CD4-positive, alpha-beta T cell (primary cell): ENCODE data around the gene REX1BD. TPM values are rescaled to one million over a fixed set of nuclear protein-coding genes. Genes with fewer than 3 reads are reported as not detected.
A peak's percentile ranks its signal among the peaks of the same experiment; 100 is the strongest.

Source experiments
- ATAC-seq: fragments of 200-7000 bp; cut with Tn5 transposase; one replicate; pipeline ENCODE4 v1.10.0; 2022; ENCODE audit warnings: mild to moderate bottlenecking; ENCODE audit not compliant: poor library complexity
- CTCF ChIA-PET: fragments of 350-600 bp; sonication (Branson Sonifier 250); formaldehyde crosslinking; loops from one replicate; lab custom pipeline; 2021; ENCODE audit warnings: antibody characterized with exemption, inconsistent platforms; lab: Charles Lee
- POLR2A ChIA-PET: fragments of 350-600 bp; sonication (Branson Sonifier 250); formaldehyde crosslinking; loops from one replicate; lab custom pipeline; 2021; ENCODE audit warnings: antibody characterized with exemption, inconsistent platforms; lab: Charles Lee
- DNase-seq, 14 experiments: peaks; one replicate each; pipeline ENCODE4 v3.0.0-alpha.2; 2013 to 2020; ENCODE audit warnings: mixed read lengths in 2 of 14
- H3K27ac ChIP-seq, 2 donors: one replicate each; pipeline versions ENCODE4 v1.5.1 to v1.7.0; 2013; ENCODE audit warnings: low read length in 2 of 2, low read depth in 1 of 2, mild to moderate bottlenecking in 1 of 2
- H3K27me3 ChIP-seq, 2 experiments: 1 replicate in 1 of 2; 2 replicates in 1 of 2; pipeline versions ENCODE4 v1.6.1 to v1.7.0; 2013; ENCODE audit warnings: low read length in 2 of 2, control low read depth in 1 of 2, mild to moderate bottlenecking in 1 of 2, moderate library complexity in 1 of 2; ENCODE audit not compliant: insufficient read depth in 2 of 2, control insufficient read depth in 1 of 2
- H3K36me3 ChIP-seq: one replicate; pipeline ENCODE4 v1.6.1; 2013; ENCODE audit warnings: low read length, control low read depth; ENCODE audit not compliant: insufficient read depth
- H3K4me1 ChIP-seq: one replicate; pipeline ENCODE4 v1.6.1; 2013; ENCODE audit warnings: low read length, control low read depth; ENCODE audit not compliant: insufficient read depth
- H3K4me3 ChIP-seq: one replicate; pipeline ENCODE4 v1.5.1; 2013; ENCODE audit warnings: mild to moderate bottlenecking, low read length, moderate library complexity
- H3K9me3 ChIP-seq, 2 experiments: 1 replicate in 1 of 2; 2 replicates in 1 of 2; pipeline versions ENCODE4 v1.6.1 to v1.7.0; 2013; ENCODE audit warnings: low read length in 2 of 2, mild to moderate bottlenecking in 2 of 2, control low read depth in 1 of 2, moderate library complexity in 1 of 2; ENCODE audit not compliant: control insufficient read depth in 1 of 2, insufficient read depth in 1 of 2
- H3K27ac Mint-ChIP-seq: one replicate; pipeline ENCODE4 v1.8.0; 2020; ENCODE audit warnings: mixed read lengths
- H3K27me3 Mint-ChIP-seq: one replicate; pipeline ENCODE4 v1.8.0; 2021; ENCODE audit warnings: mixed read lengths
- H3K36me3 Mint-ChIP-seq: one replicate; pipeline ENCODE4 v1.8.0; 2021; ENCODE audit warnings: low read depth, mixed read lengths
- H3K4me1 Mint-ChIP-seq: one replicate; pipeline ENCODE4 v1.8.0; 2021; ENCODE audit warnings: low read depth, mixed read lengths
- H3K4me3 Mint-ChIP-seq: one replicate; pipeline ENCODE4 v1.8.0; 2020; ENCODE audit warnings: mild to moderate bottlenecking, mixed read lengths
- H3K9me3 Mint-ChIP-seq: one replicate; pipeline ENCODE4 v1.8.0; 2020; ENCODE audit warnings: mixed read lengths
- intact Hi-C, 2 experiments: fragments of 100-400 bp; cut with DNase I in 1 of 2; cut with micrococcal nuclease in 1 of 2; formaldehyde crosslinking; loops; one replicate each; pipeline versions ENCODE4 v1.15.1 to v1.9.0; 2023 to 2025; cut with DNase I, micrococcal nuclease
- total RNA-seq, 174 experiments: library from RNA in 2 of 174; stranded (reverse) in 2 of 174; gene quantifications; one replicate each; pipeline ENCODE4 v1.2.3 and lab custom pipeline; 2021 to 2026
- TF ChIP-seq, protein P1 (sequence below): fragments of 200-600 bp; IDR thresholded peaks from one replicate; pipeline ENCODE4 v1.8.0; 2022; ENCODE audit warnings: antibody characterized with exemption, mild to moderate bottlenecking

Gene REX1BD
- total RNA-seq, 2 experiments from 2014 or later, result 88.4 to 88.9 TPM

DNA sequence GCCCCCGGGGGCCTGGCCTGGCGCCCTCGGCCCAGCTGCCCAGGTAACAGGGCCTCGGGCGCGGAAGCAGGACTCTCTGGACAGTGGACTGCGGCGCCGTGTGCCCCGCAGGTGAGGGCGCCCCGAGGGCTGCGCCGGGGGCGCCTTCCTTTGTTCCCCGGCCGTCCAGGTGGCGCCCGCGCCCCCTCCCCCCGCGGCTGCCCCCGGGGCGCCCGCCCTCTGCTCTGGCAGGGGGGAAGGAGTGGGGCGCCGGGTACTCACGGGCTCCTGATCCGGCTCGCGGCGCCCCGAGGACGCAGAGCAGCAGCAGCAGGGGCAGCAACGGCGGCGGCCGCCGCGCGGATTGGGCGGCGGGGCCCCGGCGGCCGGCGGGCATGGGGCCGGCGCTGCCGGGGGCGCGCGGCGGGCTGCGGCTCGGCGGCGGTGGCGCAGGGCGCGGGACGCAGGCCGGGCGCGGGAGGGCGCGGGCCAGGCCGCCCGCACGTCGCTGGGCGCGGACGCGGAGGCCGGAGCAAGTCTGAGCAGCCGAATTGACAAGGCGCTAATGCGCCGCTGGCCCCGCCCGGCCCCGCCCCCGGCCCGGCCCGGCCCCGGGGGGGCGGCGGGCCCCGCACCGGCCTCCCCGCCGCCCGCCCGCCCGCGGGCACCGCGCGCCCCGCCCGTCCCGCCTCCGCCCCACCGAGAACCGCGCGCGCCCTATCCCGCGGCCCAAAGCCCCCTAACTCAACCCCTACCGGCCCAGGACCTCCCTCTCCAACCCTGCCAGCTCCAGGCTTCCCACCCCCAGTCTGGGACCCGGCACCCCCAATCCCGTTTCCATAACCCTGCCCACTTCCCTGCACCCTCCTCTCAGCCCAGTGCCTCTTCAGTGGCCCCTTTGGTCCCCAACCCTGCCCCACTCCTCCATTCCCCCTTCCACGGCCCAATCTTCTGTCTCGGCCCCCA lies 18.0 kb downstream of the REX1BD start, which contains the start of gene CRLF1:
Gene CRLF1, minus strand, starts transcription at position 519 of the 945 bp plus-strand sequence. Its CDS starts 143 bp downstream, at position 376.
- TF ChIP-seq, protein P1, sequence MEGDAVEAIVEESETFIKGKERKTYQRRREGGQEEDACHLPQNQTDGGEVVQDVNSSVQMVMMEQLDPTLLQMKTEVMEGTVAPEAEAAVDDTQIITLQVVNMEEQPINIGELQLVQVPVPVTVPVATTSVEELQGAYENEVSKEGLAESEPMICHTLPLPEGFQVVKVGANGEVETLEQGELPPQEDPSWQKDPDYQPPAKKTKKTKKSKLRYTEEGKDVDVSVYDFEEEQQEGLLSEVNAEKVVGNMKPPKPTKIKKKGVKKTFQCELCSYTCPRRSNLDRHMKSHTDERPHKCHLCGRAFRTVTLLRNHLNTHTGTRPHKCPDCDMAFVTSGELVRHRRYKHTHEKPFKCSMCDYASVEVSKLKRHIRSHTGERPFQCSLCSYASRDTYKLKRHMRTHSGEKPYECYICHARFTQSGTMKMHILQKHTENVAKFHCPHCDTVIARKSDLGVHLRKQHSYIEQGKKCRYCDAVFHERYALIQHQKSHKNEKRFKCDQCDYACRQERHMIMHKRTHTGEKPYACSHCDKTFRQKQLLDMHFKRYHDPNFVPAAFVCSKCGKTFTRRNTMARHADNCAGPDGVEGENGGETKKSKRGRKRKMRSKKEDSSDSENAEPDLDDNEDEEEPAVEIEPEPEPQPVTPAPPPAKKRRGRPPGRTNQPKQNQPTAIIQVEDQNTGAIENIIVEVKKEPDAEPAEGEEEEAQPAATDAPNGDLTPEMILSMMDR, result no peak
- Histone ChIP-seq H3K27ac (no peak within 1 kb of the TSS), H3K9me3 (peaks cover 0 to 38% of the 10 kb centered on the region in 2 experiments), H3K27me3 (peaks cover 74 to 76% of the 10 kb centered on the region in 2 experiments), H3K4me1 (peaks cover 44% of the 10 kb centered on the region), H3K36me3 (no peaks in the 10 kb centered on the region), H3K4me3 (no peak within 1 kb of the TSS)
- DNase-seq, result no peak
- no peak for ATAC-seq
- Mint-ChIP-seq H3K36me3 (no peaks in the 10 kb centered on the region), H3K27me3 (peaks cover 72% of the 10 kb centered on the region), H3K9me3 (no peaks in the 10 kb centered on the region), H3K4me1 (peaks cover 21% of the 10 kb centered on the region), H3K27ac (no peak within 1 kb of the TSS), H3K4me3 (no peak within 1 kb of the TSS)
- intact Hi-C loops, result no loop called here
- POLR2A ChIA-PET, result no interaction called here
- CTCF ChIA-PET, result no interaction called here

DNA sequence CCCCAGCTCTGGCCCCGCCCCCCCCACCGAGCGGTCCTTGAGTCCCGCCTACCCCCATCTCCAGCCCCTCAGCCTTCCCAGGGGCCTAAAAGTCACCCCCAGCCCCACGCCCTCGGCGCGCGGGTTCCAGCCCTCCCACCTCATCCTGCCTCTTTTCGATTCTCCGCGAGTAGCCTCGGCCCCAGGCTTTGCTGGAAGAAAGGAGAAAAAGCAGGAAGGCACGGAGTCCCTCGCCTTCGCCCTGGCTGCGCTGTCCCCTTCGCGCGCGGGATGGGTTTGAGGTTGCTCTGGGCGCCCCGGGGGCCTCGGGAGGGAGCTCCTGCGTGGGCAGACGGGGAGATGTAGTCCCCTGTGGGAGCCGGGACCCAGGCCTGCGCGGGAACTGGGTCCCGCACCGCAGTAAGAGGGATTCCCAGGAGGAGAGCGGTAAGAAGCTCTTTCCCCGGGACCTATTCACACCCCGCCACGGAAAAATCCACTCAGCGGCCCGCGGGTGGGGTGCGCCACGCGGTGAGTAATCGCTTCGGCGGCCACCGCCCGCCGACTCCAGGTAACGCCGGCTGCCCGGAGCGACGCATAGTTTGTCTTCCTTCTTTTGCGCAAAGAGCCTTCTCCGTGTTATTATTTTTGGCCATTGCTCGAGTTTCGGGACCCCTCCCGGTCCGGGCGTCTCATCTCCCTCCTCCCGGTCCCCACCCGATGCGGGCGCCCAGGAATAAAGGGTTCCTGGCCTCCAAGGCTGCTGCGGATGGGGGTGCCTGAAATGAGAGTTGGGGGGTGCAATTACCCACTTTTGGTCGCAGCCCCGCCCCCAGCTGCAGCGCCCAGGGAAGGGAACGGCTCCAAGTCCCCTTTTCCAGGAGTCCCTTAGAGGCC lies 18.9 kb downstream of the REX1BD start:
- H3K9me3 Mint-ChIP-seq, result no peaks in the 10 kb centered on the region
- no peak overlapping the region for H3K27ac Mint-ChIP-seq
- Histone ChIP-seq H3K27ac (no peak overlapping the region), H3K9me3 (peaks cover 0 to 43% of the 10 kb centered on the region in 2 experiments), H3K36me3 (no peaks in the 10 kb centered on the region), H3K27me3 (peaks cover 77 to 83% of the 10 kb centered on the region in 2 experiments), H3K4me1 (peaks cover 53% of the 10 kb centered on the region), H3K4me3 (no peak overlapping the region)
- intact Hi-C loops, result no loop called here
- peaks cover 27% of the 10 kb centered on the region for H3K4me1 Mint-ChIP-seq
- no peak for ATAC-seq
- ChIA-PET CTCF (no interaction called here), POLR2A (no interaction called here)
- no peaks in the 10 kb centered on the region for H3K36me3 Mint-ChIP-seq
- H3K4me3 Mint-ChIP-seq, result no peak overlapping the region
- DNase-seq, result peak in 2 of 14 experiments; percentile 23 to 35
- TF ChIP-seq, protein P1, result no peak
- H3K27me3 Mint-ChIP-seq, result peaks cover 72% of the 10 kb centered on the region

DNA sequence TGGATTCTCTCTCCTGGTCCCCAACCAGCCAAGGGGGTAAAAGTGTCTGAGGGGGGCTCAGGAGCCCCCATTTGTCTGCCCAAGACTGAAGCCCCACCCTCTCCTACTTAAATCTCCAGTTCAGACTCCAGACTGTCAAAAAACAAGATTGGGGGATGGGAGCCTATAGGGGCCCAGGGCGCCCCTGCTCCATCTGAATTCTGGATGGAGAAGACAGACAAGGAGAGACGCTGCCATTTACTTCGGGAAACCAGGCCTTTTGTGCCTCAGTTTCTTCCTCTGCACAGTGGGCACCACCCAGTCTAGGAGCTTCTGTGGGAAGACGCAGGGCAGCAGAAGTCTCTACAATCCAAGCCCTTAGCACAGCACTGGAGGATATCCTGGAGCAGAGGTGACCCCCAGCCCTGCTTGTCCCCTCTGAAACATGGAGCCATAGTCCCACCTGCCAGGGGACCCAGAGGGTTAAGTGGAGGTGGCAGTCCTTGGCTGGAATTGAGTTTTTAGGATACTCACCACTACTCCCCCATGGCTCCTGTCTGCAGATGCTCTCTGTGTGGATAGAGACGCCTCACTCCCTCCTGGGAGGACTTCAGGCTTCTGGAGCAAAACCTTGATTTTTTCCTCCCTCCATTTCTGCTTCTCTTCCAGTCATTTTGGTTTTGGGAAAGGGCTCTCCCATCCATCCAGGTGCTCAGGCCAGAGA lies 19.7 kb downstream of the REX1BD start:
- H3K9me3 Mint-ChIP-seq, result no peaks in the 10 kb centered on the region
- H3K4me1 Mint-ChIP-seq, result peaks cover 25% of the 10 kb centered on the region
- ChIA-PET CTCF (no interaction called here), POLR2A (no interaction called here)
- no peak overlapping the region for H3K27ac Mint-ChIP-seq
- Histone ChIP-seq H3K27ac (no peak overlapping the region), H3K4me3 (no peak overlapping the region), H3K36me3 (no peaks in the 10 kb centered on the region), H3K4me1 (peaks cover 58% of the 10 kb centered on the region), H3K9me3 (peaks cover 0 to 41% of the 10 kb centered on the region in 2 experiments), H3K27me3 (peaks cover 75 to 83% of the 10 kb centered on the region in 2 experiments)
- ATAC-seq (no peak), DNase-seq (no peak)
- intact Hi-C loops, result no loop called here
- peaks cover 70% of the 10 kb centered on the region for H3K27me3 Mint-ChIP-seq
- H3K4me3 Mint-ChIP-seq, result no peak overlapping the region
- TF ChIP-seq, protein P1, result no peak
- H3K36me3 Mint-ChIP-seq, result no peaks in the 10 kb centered on the region
